SK-N-SH treated with all-trans-retinoic acid at 6 μM for 48 hours (cell line): Measurements from ENCODE around the gene GPR85.

ENCODE experiments used
- ATAC-seq: fragments of 200-7000 bp; cut with Tn5 transposase; 3 replicates; pipeline ENCODE4 v1.9.1; 2020; ENCODE audit warnings: mild to moderate bottlenecking, moderate library complexity
- ARNTL ChIP-seq: fragments of 450-650 bp; formaldehyde crosslinking; IDR thresholded peaks from 2 replicates; pipeline ENCODE4 v1.5.0; 2020; ENCODE audit warnings: low read depth, mild to moderate bottlenecking, moderate library complexity, borderline replicate concordance
- BACH2 ChIP-seq: fragments of 250-450 bp; sonication (Bioruptor Pico); IDR thresholded peaks from 2 replicates; pipeline ENCODE4 v1.9.0; 2021; ENCODE audit warnings: mild to moderate bottlenecking, borderline replicate concordance
- CREB5 ChIP-seq: fragments of 250-450 bp; sonication (Bioruptor Pico); IDR thresholded peaks from 2 replicates; pipeline ENCODE4 v1.5.1; 2020; ENCODE audit warnings: low read depth, mild to moderate bottlenecking, moderate library complexity
- CSDC2 ChIP-seq: fragments of 250-450 bp; sonication (Bioruptor Pico); IDR thresholded peaks from 2 replicates; pipeline ENCODE4 v1.5.0; 2020; ENCODE audit warnings: mild to moderate bottlenecking, moderate library complexity
- CSRNP3 ChIP-seq: fragments of 250-450 bp; sonication (Bioruptor Pico); IDR thresholded peaks from 2 replicates; pipeline ENCODE4 v1.5.1; 2021; ENCODE audit warnings: mild to moderate bottlenecking, moderate library complexity
- ESRRG ChIP-seq: fragments of 250-450 bp; sonication (Bioruptor Pico); IDR thresholded peaks from 2 replicates; pipeline ENCODE4 v1.6.1; 2021; ENCODE audit warnings: mild to moderate bottlenecking
- ISL1 ChIP-seq: fragments of 250-450 bp; sonication (Bioruptor Pico); IDR thresholded peaks from 2 replicates; pipeline ENCODE4 v2.1.2; 2022; ENCODE audit warnings: mild to moderate bottlenecking, moderate library complexity
- OSR1 ChIP-seq: fragments of 250-450 bp; sonication (Bioruptor Pico); IDR thresholded peaks from 2 replicates; pipeline ENCODE4 v1.8.0; 2022; ENCODE audit warnings: moderate library complexity, mild to moderate bottlenecking, inconsistent platforms
- PATZ1 ChIP-seq: fragments of 250-450 bp; sonication (Bioruptor Pico); IDR thresholded peaks from 2 replicates; pipeline ENCODE4 v1.8.0; 2020; ENCODE audit warnings: mild to moderate bottlenecking, moderate library complexity, borderline replicate concordance
- POU6F1 ChIP-seq: fragments of 250-450 bp; sonication (Bioruptor Pico); IDR thresholded peaks from 2 replicates; pipeline ENCODE4 v1.8.0; 2021; ENCODE audit warnings: low read depth, mild to moderate bottlenecking, moderate library complexity, borderline replicate concordance
- PPARA ChIP-seq: fragments of 250-450 bp; sonication (Bioruptor Pico); IDR thresholded peaks from 2 replicates; pipeline ENCODE4 v1.5.0; 2020; ENCODE audit warnings: mild to moderate bottlenecking, borderline replicate concordance
- RARB ChIP-seq: fragments of 250-450 bp; sonication (Bioruptor Pico); IDR thresholded peaks from 2 replicates; pipeline ENCODE4 v1.8.0; 2021; ENCODE audit warnings: mild to moderate bottlenecking, moderate library complexity
- SNAI2 ChIP-seq: fragments of 250-450 bp; sonication (Bioruptor Pico); IDR thresholded peaks from 2 replicates; pipeline ENCODE4 v1.5.0; 2020; ENCODE audit warnings: mild to moderate bottlenecking, moderate library complexity
- TCF4 ChIP-seq: fragments of 250-450 bp; sonication (Bioruptor Pico); IDR thresholded peaks from 2 replicates; pipeline ENCODE4 v1.8.0; 2021; ENCODE audit warnings: mild to moderate bottlenecking, moderate library complexity, borderline replicate concordance
- TOX ChIP-seq: fragments of 250-450 bp; sonication (Bioruptor Pico); IDR thresholded peaks from 2 replicates; pipeline ENCODE4 v1.8.0; 2021; ENCODE audit warnings: mild to moderate bottlenecking, moderate library complexity, borderline replicate concordance
- TSHZ2 ChIP-seq: fragments of 250-450 bp; sonication (Bioruptor Pico); IDR thresholded peaks from 2 replicates; pipeline ENCODE4 v1.5.0; 2020; ENCODE audit warnings: mild to moderate bottlenecking, moderate library complexity
- ZC3H10 ChIP-seq: fragments of 250-450 bp; sonication (Bioruptor Pico); IDR thresholded peaks from 2 replicates; pipeline ENCODE4 v1.5.1; 2021; ENCODE audit warnings: mild to moderate bottlenecking, moderate library complexity
- ZFP3 ChIP-seq: fragments of 250-450 bp; sonication (Bioruptor Pico); IDR thresholded peaks from 2 replicates; pipeline ENCODE4 v1.5.0; 2020; ENCODE audit warnings: mild to moderate bottlenecking, moderate library complexity
- ZFP30 ChIP-seq: fragments of 450-650 bp; formaldehyde crosslinking; IDR thresholded peaks from 2 replicates; pipeline ENCODE4 v1.5.0; 2022; ENCODE audit warnings: mild to moderate bottlenecking, moderate library complexity
- ZNF8 ChIP-seq: fragments of 450-650 bp; formaldehyde crosslinking; IDR thresholded peaks from 2 replicates; pipeline ENCODE4 v1.5.0; 2020; ENCODE audit warnings: mild to moderate bottlenecking, moderate library complexity

The GPR85 gene

GRCh38 chr7:113078331-113078730, 8.3 kb downstream of the GPR85 start:
- ATAC-seq = no peak
- TF ChIP-seq CREB5 (CRISPR knock-in tag) (no peak), BACH2 (no peak), TSHZ2 (no peak), ZNF8 (CRISPR knock-in tag) (no peak), SNAI2 (CRISPR knock-in tag) (no peak), ARNTL (CRISPR knock-in tag) (no peak), RARB (no peak), OSR1 (CRISPR knock-in tag) (no peak), ZC3H10 (no peak), ISL1 (no peak), ZFP30 (CRISPR knock-in tag) (no peak), PATZ1 (no peak), ZFP3 (no peak), CSDC2 (no peak), POU6F1 (CRISPR knock-in tag) (no peak), PPARA (CRISPR knock-in tag) (no peak), TOX (CRISPR knock-in tag) (no peak)

- ATAC-seq = no peak
- no peak for TF ChIP-seq ESRRG (CRISPR knock-in tag)
- no peak for TF ChIP-seq TOX (CRISPR knock-in tag)
- no peak for TF ChIP-seq ISL1
- no peak for TF ChIP-seq TCF4 (CRISPR knock-in tag)
- no peak for TF ChIP-seq TSHZ2
- no peak for TF ChIP-seq CSDC2
- TF ChIP-seq RARB = no peak
- no peak for TF ChIP-seq ZFP3
- TF ChIP-seq CSRNP3 (CRISPR knock-in tag) = no peak
Measured at GRCh38 chr7:113076703-113077102, 9.9 kb downstream of the GPR85 start.
